ENCODE measurements around the gene TRIM41.
"Not testable (repeated sequence)": the region's sequence is repeated elsewhere in the genome, so short reads cannot be mapped to it uniquely, and the experiment has no call there.

Gene TRIM41

GRCh38 chr5:181193656-181194055 lies 29.4 kb upstream of the TRIM41 start:
- no peak for DNase-seq

GRCh38 chr5:181194489-181195248 lies 28.4 kb upstream of the TRIM41 start:
- DNase-seq, result no peak

DNA sequence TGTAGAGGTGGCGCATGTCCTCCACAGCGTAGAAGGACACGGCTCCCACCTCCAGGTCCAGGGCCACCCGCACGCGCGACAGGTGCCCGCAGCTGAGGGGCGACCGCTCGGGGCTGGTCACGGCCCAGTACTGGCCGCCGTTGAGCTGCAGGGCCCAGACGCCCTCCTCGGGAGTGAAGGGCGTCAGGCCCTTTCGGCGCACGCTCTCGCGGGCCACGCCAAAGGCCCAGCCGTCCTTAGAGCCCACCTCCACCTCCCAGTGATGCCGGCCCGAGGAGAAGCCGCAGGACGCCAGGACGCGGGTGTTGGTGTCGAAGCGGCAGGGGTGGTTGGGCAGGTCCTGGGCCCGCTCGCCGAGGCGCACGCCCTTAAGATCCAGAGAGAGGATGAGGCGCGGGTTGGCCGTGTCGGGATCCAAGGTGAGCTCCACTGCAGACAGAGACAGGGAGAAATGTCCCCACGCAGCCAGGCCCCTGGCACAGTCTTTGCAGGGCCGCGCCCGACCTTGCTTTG lies 27.8 kb upstream of the TRIM41 start:
- DNase-seq, result no peak

GRCh38 chr5:181197326-181197951 lies 25.6 kb upstream of the TRIM41 start:
- no peak for DNase-seq

DNA sequence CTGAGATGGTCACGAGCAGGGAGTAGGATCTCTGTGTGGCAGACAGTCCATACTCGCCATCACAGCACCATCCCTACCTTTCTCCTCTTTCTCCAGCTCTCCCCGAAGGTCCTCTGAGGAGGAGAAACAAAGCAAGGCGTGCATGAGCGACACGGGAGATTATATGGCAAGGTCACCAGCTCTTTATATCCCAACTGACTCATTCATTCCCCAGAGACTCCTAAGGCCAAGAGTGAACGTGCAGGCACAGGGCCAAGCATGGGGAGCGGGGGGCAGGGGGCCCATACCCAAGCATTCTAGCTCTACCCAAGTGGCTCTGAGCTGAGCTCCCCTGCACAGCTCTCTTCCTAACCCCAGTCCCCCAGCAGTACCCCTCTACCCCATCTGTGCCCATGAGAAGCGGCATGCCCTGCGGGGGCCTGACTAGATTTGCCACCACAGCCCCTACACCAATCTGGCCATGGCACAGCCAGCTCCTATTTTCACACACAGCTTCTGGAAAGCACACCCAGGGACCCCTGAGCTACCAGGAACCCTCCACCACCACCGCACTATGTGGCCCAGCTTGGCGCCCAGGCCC lies 24.9 kb upstream of the TRIM41 start:
- DNase-seq, result no peak

DNA sequence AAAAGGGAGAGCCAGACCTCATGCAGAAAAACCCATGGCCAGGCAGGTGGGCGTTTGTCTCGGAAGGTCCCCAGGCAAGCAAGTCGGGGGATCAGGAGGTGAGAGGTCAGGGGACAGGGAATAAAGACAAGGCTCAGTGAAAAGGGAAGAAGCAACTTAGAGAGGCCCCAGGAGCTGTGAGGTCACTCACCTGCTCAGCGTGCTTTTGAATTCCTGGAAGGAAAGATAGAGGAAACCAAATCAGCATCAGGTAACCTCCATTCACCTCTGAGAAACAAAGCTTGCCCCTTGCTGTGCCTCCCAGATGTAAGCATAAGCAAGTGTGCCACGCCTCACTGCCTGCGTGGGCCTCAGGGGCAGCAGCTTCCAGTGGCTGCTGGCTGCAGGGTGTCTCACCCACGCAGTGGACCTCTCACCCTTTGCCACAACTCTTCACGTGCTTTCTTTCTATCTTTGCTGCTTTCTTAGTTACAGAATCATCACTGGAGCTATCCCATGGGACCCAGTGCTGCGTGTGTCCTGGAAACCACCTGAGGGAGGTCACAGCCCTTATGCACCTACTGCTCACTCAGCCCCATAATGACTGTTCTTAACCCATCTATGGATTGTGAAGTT lies 24.1 kb upstream of the TRIM41 start:
- no peak for DNase-seq

GRCh38 chr5:181199881-181200638 lies 23.0 kb upstream of the TRIM41 start:
- DNase-seq, result no peak

- no peak for DNase-seq
These were observed 22.3 kb upstream of the TRIM41 start for GRCh38 chr5:181200816-181201215.

DNA sequence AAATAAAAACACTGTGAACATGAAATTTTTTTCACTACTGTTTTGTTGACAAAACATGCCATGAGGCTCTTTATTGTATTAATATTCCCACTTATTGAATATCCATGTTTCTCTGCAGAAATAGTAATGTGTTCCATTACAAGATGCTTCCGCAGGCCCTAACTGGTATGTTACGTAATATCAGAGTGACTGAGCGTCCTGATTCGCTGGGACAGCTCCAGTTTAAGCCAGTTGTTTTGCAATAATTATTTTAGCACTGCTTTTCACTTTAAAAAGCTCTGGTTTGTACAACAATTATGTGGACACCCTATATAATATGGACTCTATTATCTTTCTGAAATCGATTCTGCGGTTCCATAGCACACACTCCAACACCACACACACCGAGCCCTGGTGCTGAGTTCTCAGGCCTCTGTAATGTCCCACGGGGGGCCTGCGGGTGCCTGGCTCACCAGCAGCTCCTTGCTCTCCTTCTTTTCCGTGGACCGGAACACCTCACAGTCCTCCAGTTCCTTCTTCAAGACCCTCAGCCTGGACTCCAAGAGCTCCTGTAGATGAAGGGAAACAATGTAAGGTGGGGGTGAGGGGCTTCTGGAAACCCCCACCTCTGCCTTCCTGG lies 19.9 kb upstream of the TRIM41 start:
- DNase-seq, result no peak

DNA sequence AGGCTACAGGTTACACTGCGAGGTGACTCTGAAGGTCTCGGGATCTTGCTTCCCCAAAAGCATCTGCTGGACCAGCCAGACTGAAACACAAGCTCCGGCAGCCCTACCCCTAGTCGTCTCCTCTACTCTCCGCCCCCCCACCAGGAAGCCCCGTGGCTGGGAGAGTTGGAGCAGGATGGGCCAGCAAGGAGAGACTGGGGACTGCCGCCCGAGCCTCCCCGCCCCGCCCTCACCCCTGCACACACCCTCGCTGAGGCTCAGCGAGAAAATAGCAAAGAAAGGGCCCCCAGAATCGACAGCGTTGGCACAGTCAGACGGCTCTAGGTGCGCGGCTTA lies 19.3 kb upstream of the TRIM41 start:
- DNase-seq, result no peak

GRCh38 chr5:181204113-181204825 lies 18.8 kb upstream of the TRIM41 start:
- DNase-seq, result peak; percentile 50

GRCh38 chr5:181204826-181205760 lies 18.0 kb upstream of the TRIM41 start, which contains the start of gene TRIM7:
Gene TRIM7, minus strand, starts transcription at chr5:181205196. Its CDS starts 86 bp downstream, at chr5:181205110.
- peak; percentile 50 for DNase-seq

- peak; percentile 58 for DNase-seq
These were observed 17.1 kb upstream of the TRIM41 start for GRCh38 chr5:181205761-181206649.

DNA sequence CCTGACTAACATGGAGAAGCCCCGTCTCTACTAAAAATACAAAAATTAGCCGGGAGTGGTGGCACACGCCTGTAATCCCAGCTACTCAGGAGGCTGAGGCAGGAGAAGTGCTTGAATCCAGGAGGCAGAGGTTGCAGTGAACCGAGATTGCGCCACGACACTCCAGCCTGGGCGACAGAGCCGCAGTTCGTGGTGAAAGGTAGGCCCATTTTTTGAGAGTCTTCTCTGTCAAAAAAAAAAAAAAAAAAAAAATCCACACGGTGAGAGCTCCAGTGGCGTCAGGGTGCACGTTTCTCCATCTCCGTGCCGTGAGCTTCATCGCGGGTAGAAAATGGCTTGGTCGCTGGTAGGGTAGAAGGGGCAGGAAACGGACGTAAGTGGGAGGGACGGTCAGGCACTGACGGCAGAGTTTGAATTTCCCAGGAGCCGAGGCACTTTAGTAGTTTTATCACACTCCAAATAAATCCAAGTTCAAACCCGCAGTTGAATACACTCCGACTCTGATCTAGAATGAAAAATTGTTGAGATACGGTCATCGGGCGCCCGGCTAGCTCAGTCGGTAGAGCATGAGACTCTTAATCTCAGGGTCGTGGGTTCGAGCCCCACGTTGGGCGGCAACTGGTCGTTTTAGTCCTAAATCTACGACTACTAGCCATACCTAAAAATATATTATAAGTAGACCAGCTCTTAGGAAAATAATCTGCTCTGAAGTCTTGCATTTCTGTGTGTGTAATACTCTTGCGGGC lies 15.7 kb upstream of the TRIM41 start:
- DNase-seq, result peak; percentile 86

DNA sequence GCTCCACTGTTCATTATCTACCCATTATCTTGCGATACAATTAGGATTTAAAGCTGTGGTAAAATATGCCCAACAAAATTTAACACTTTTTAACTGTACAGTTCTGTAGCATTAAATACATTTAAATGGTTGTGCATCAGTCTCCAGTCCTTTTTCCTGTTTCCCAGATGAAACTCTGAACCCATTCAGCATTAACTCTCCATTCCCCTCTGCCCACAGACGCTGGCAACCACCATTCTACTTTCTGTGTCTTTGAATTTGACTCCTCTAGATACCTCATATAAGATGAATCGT lies 15.2 kb upstream of the TRIM41 start:
- DNase-seq, result peak; percentile 4

GRCh38 chr5:181209006-181209405 lies 14.1 kb upstream of the TRIM41 start:
- DNase-seq, result not testable (repeated sequence)

GRCh38 chr5:181210148-181210547 lies 12.9 kb upstream of the TRIM41 start:
- DNase-seq, result peak; percentile 3

DNA sequence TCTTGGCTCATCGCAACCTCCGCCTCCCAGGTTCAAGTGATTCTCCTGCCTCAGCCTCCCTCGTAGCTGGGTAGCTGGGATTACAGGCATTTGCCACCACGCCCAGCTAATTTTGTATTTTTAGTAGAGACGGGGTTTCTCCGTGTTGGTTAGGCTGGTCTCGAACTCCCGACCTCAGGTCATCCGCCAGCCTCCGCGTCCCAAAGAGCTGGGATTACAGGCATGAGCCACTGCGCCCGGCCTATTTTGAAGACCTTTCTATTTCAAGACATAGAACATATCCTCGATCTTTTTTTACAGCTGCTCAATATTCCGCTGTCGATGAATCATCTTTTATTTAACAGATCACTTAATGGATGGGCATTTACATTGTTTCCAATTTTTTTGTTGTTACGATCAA lies 12.4 kb upstream of the TRIM41 start:
- peak; percentile 15 for DNase-seq

DNA sequence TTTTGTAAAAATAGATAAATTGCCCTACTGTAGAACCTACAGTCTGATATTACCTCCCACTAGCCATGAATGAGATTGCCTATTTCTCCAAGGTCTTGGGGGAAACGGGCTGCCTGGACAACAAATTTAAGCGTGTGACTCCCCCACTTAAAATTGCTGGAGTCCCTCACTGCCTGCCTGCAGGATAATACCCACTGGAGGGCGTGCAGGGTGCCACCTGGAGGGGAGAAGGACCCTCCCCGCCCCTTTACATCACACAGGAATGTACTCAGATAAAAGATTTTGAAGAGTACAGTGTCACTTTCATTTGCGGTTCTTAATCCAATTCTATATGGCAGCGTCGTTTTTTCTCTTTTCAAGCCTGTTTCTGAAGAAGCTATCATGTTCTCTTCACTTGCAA lies 11.9 kb upstream of the TRIM41 start:
- peak; percentile 6 for DNase-seq

All from left hindlimb (tissue), 1 donor.